IMR-90 (cell line): ENCODE data around the gene LAMC2. TPM values are rescaled to one million over a fixed set of nuclear protein-coding genes. Genes with fewer than 3 reads are reported as not detected.

ENCODE experiments used
- ATAC-seq: fragments of 200-7000 bp; cut with Tn5 transposase; 2 replicates; pipeline ENCODE4 v1.9.1; 2020; ENCODE audit warnings: low read depth, mild to moderate bottlenecking, moderate library complexity
- BruUV-seq: library from RNA; stranded (reverse); fragments of 400-500 nt; replicated peaks from 2 replicates; lab custom pipeline; 2021; lab: Mats Ljungman, UMichigan
- CTCF ChIA-PET: fragments of 300-600 bp; formaldehyde crosslinking; extraction: SDS; loops from one replicate; lab custom pipeline; 2021; ENCODE audit warnings: antibody characterized with exemption; lab: Yijun Ruan, JAX
- POLR2A ChIA-PET: fragments of 300-600 bp; sonication (Branson Sonifier 250); formaldehyde crosslinking; loops from one replicate; lab custom pipeline; 2022; ENCODE audit warnings: antibody characterized with exemption; ENCODE audit not compliant: unreplicated experiment; lab: Charles Lee
- DNase-seq: peaks from one replicate; pipeline ENCODE4 v3.0.0; 2013
- H2AFZ ChIP-seq: replicated peaks from 2 replicates; pipeline ENCODE3; 2013; ENCODE audit warnings: low read length, mild to moderate bottlenecking; ENCODE audit not compliant: poor library complexity
- H2AK5ac ChIP-seq: 2 replicates; pipeline ENCODE4 v1.6.1; 2013; ENCODE audit warnings: low read depth, low read length, inconsistent platforms
- H2AK9ac ChIP-seq: replicated peaks from 2 replicates; pipeline ENCODE3; 2013; ENCODE audit warnings: mild to moderate bottlenecking, low read depth, low read length, moderate library complexity; ENCODE audit not compliant: poor library complexity
- H2BK120ac ChIP-seq: 2 replicates; pipeline ENCODE4 v1.6.1; 2013; ENCODE audit warnings: low read depth, low read length, inconsistent platforms
- H2BK15ac ChIP-seq: 3 replicates; pipeline ENCODE4 v1.6.1; 2013; ENCODE audit warnings: low read depth, low read length, inconsistent platforms
- H2BK20ac ChIP-seq: 2 replicates; pipeline ENCODE4 v1.6.1; 2013; ENCODE audit warnings: low read depth, mild to moderate bottlenecking, inconsistent platforms, low read length, moderate library complexity
- H2BK5ac ChIP-seq: 2 replicates; pipeline ENCODE4 v1.6.1; 2013; ENCODE audit warnings: mild to moderate bottlenecking, low read depth, low read length, inconsistent platforms; ENCODE audit not compliant: poor library complexity, severe bottlenecking
- H3K14ac ChIP-seq: replicated peaks from 2 replicates; pipeline ENCODE4 v1.6.1; 2013; ENCODE audit warnings: low read depth, low read length, inconsistent platforms
- H3K18ac ChIP-seq: 2 replicates; pipeline ENCODE4 v1.6.1; 2013; ENCODE audit warnings: low read depth, low read length, control low read depth
- H3K23ac ChIP-seq: 2 replicates; pipeline ENCODE4 v1.6.1; 2013; ENCODE audit warnings: low read depth, low read length, inconsistent platforms
- H3K27ac ChIP-seq: 2 replicates; pipeline ENCODE4 v1.5.1; 2013; ENCODE audit warnings: mild to moderate bottlenecking, control low read depth, low read length; ENCODE audit not compliant: insufficient read depth
- H3K27me3 ChIP-seq: 2 replicates; pipeline ENCODE4 v1.6.1; 2013; ENCODE audit warnings: low read length; ENCODE audit not compliant: control insufficient read depth, insufficient read depth
- H3K36me3 ChIP-seq: 2 replicates; pipeline ENCODE4 v1.6.1; 2013; ENCODE audit warnings: low read length, mixed read lengths; ENCODE audit not compliant: control insufficient read depth, insufficient read depth
- H3K4ac ChIP-seq: 2 replicates; pipeline ENCODE4 v1.6.1; 2013; ENCODE audit warnings: low read depth, low read length, inconsistent platforms
- H3K4me1 ChIP-seq: 2 replicates; pipeline ENCODE4 v1.6.1; 2013; ENCODE audit warnings: low read length, mixed read lengths; ENCODE audit not compliant: control insufficient read depth, insufficient read depth
- H3K4me2 ChIP-seq: 2 replicates; pipeline ENCODE4 v1.6.1; 2013; ENCODE audit warnings: low read depth, mild to moderate bottlenecking, control low read depth, low read length, moderate library complexity
- H3K4me3 ChIP-seq: 2 replicates; pipeline ENCODE4 v1.5.1; 2013; ENCODE audit warnings: low read depth, mild to moderate bottlenecking, control low read depth, low read length, moderate library complexity; ENCODE audit not compliant: insufficient read depth
- H3K56ac ChIP-seq: 2 replicates; pipeline ENCODE4 v1.6.1; 2013; ENCODE audit warnings: low read length, inconsistent platforms; ENCODE audit not compliant: insufficient read depth; ENCODE audit errors: extremely low read depth
- H3K79me1 ChIP-seq, 2 experiments: 2 replicates each; pipeline ENCODE4 v1.6.1; 2013; ENCODE audit warnings: low read length in 2 of 2, inconsistent platforms in 1 of 2, low read depth in 1 of 2
- H3K9ac ChIP-seq: 2 replicates; pipeline ENCODE4 v1.6.1; 2013; ENCODE audit warnings: low read depth, low read length, control low read depth
- H3K9me1 ChIP-seq: 2 replicates; pipeline ENCODE4 v1.6.1; 2013; ENCODE audit warnings: low read length, inconsistent platforms; ENCODE audit not compliant: insufficient read depth
- H3K9me3 ChIP-seq: 2 replicates; pipeline ENCODE4 v1.6.1; 2013; ENCODE audit warnings: low read length; ENCODE audit not compliant: control insufficient read depth, insufficient read depth
- H4K20me1 ChIP-seq: 2 replicates; pipeline ENCODE4 v1.6.1; 2013; ENCODE audit warnings: low read length, inconsistent platforms; ENCODE audit not compliant: insufficient read depth
- H4K5ac ChIP-seq: 2 replicates; pipeline ENCODE4 v1.6.1; 2013; ENCODE audit warnings: mild to moderate bottlenecking, low read depth, low read length, control low read depth
- H4K8ac ChIP-seq, 2 experiments: 2 replicates each; pipeline ENCODE4 v1.6.1; 2013; ENCODE audit warnings: low read depth in 2 of 2, low read length in 2 of 2, control low read depth in 1 of 2, inconsistent platforms in 1 of 2
- H4K91ac ChIP-seq: 2 replicates; pipeline ENCODE4 v1.6.1; 2013; ENCODE audit warnings: low read depth, low read length, inconsistent platforms; ENCODE audit not compliant: insufficient read depth
- CEBPB ChIP-seq: IDR thresholded peaks from 2 replicates; pipeline ENCODE4 v1.6.1; 2012; ENCODE audit warnings: low read depth, low read length, improper control_type of control experiment
- CHD1 ChIP-seq: IDR thresholded peaks from 2 replicates; pipeline ENCODE4 v1.6.1; 2012; ENCODE audit warnings: low read depth, low read length, improper control_type of control experiment
- CTCF ChIP-seq: conservative IDR thresholded peaks from 2 replicates; pipeline ENCODE4 v1.5.1; 2012; ENCODE audit warnings: mild to moderate bottlenecking, low read depth, low read length, improper control_type of control experiment
- FOS ChIP-seq: fragments of 150-350 bp; IDR thresholded peaks from 2 replicates; pipeline ENCODE4 v1.6.1; 2016; ENCODE audit warnings: low read depth, low read length
- MAFK ChIP-seq: IDR thresholded peaks from 2 replicates; pipeline ENCODE4 v1.6.1; 2012; ENCODE audit warnings: low read depth, low read length, improper control_type of control experiment
- NFE2L2 ChIP-seq: fragments of 150-350 bp; IDR thresholded peaks from 2 replicates; pipeline ENCODE4 v1.6.1; 2016; ENCODE audit warnings: low read depth, mild to moderate bottlenecking, low read length
- POLR2A ChIP-seq: IDR thresholded peaks from 2 replicates; pipeline ENCODE4 v1.6.1; 2012; ENCODE audit warnings: mild to moderate bottlenecking, low read depth, low read length
- RAD21 ChIP-seq: IDR thresholded peaks from 2 replicates; pipeline ENCODE4 v1.6.1; 2012; ENCODE audit warnings: low read length, improper control_type of control experiment
- RCOR1 ChIP-seq: IDR thresholded peaks from 2 replicates; pipeline ENCODE4 v1.6.1; 2012; ENCODE audit warnings: mild to moderate bottlenecking, low read length, improper control_type of control experiment; ENCODE audit not compliant: insufficient replicate concordance
- RFX5 ChIP-seq: IDR thresholded peaks from 2 replicates; pipeline ENCODE4 v1.8.0; 2012; ENCODE audit warnings: low read depth, mild to moderate bottlenecking, low read length, moderate library complexity
- SMC3 ChIP-seq: fragments of 150-350 bp; IDR thresholded peaks from 2 replicates; pipeline ENCODE4 v1.6.1; 2016; ENCODE audit warnings: low read depth, mild to moderate bottlenecking, antibody characterized with exemption, low read length, moderate library complexity
- WGBS, 2 experiments: methylation state at CpG; one replicate each; pipeline versions ENCODE4 v1.1.5 to v1.1.7; 2013; ENCODE audit warnings: missing lambda C conversion rate in 2 of 2; ENCODE audit not compliant: insufficient read length in 1 of 2; ENCODE audit errors: extremely low coverage in 2 of 2; 5-methylcytosine and 5-hydroxymethylcytosine counted together
- dilution Hi-C: fragments of 300-500 bp; cut with HindIII; formaldehyde crosslinking; loops from one replicate; pipeline ENCODE4 v1.14.3; 2018; ENCODE audit warnings: low sequenced_read_pairs; ENCODE audit not compliant: unreplicated experiment
- in situ Hi-C: fragments of 300-500 bp; cut with MboI; formaldehyde crosslinking; loops from 3 replicates; pipeline ENCODE4 v1.14.3; 2019; ENCODE audit warnings: low sequenced_read_pairs, inconsistent platforms, mixed read lengths
- intact Hi-C: fragments of 100-400 bp; cut with micrococcal nuclease; formaldehyde crosslinking; loops from 2 replicates; pipeline ENCODE4 v1.10.0; 2022
- polyA plus RNA-seq, 3 experiments: library from polyadenylated mRNA; depleted of rRNA; stranded (reverse); fragments of >200 nt; gene quantifications; 2 replicates each; pipeline ENCODE4 v1.2.3, GENCODE V29; 2012; ENCODE audit warnings: low replicate concordance in 1 of 3
- total RNA-seq: library from RNA; depleted of rRNA; stranded (reverse); fragments of >200 nt; gene quantifications from 2 replicates; pipeline ENCODE4 v1.2.3, GENCODE V29; 2012
- TF ChIP-seq, protein P1 (sequence below): fragments of 150-350 bp; IDR thresholded peaks from 2 replicates; pipeline ENCODE4 v1.6.1; 2016; ENCODE audit warnings: low read depth, mild to moderate bottlenecking, low read length, moderate library complexity, borderline replicate concordance

Gene LAMC2
- total and polyA plus RNA-seq, 2 of the 4 experiments (the other 2 are of a cell fraction) = 2.3 to 2.8 TPM

- Histone ChIP-seq H3K4ac (no peak overlapping the region), H3K36me3 (peaks cover 17% of the 10 kb centered on the region), H3K27me3 (no peaks in the 10 kb centered on the region), H4K8ac (no peak overlapping the region), H2AFZ (no peak overlapping the region), H3K18ac (no peak overlapping the region), H3K27ac (no peak overlapping the region), H3K4me3 (no peak overlapping the region), H3K9me3 (no peaks in the 10 kb centered on the region), H2BK15ac (no peak overlapping the region), H3K9ac (no peak overlapping the region), H2BK20ac (no peak overlapping the region), H2BK120ac (no peak overlapping the region), H2AK5ac (no peak overlapping the region), H4K91ac (no peak overlapping the region), H2BK5ac (no peak overlapping the region), H4K5ac (no peak overlapping the region), H3K9me1 (peaks cover 21% of the 10 kb centered on the region), H3K4me1 (peaks cover 5% of the 10 kb centered on the region; the same call in 1 of the 2 replicates), H3K79me1 (peaks cover 4 to 16% of the 10 kb centered on the region in 2 experiments; a peak in 2 of 4 replicates), H2AK9ac (no peak overlapping the region), H3K56ac (no peak overlapping the region), H4K20me1 (no peaks in the 10 kb centered on the region), H3K14ac (no peak overlapping the region), H3K23ac (no peak overlapping the region), H3K4me2 (no peak overlapping the region)
- BruUV-seq = no TSS peak
- dilution Hi-C loops = no loop called here
- ATAC-seq (peak; percentile 30; the same call in 1 of the 2 replicates), DNase-seq (no peak)
- intact Hi-C loops = loop anchor here (2.0 to 5.0 kb wide), 2 partner anchors 130 to 185 kb away; no protein-coding TSS in a partner anchor
- in situ Hi-C loops = no loop called here
- ChIA-PET POLR2A (no interaction called here), CTCF (no interaction called here)
- TF ChIP-seq RFX5 = no peak
- no peak for TF ChIP-seq CEBPB
- no peak for TF ChIP-seq MAFK
- TF ChIP-seq RAD21 = no peak
- no peak for TF ChIP-seq NFE2L2
- TF ChIP-seq CTCF = no peak
- no peak for TF ChIP-seq FOS
- TF ChIP-seq POLR2A = no peak
- TF ChIP-seq, protein P1, sequence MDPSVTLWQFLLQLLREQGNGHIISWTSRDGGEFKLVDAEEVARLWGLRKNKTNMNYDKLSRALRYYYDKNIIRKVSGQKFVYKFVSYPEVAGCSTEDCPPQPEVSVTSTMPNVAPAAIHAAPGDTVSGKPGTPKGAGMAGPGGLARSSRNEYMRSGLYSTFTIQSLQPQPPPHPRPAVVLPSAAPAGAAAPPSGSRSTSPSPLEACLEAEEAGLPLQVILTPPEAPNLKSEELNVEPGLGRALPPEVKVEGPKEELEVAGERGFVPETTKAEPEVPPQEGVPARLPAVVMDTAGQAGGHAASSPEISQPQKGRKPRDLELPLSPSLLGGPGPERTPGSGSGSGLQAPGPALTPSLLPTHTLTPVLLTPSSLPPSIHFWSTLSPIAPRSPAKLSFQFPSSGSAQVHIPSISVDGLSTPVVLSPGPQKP = no peak
- no peak for TF ChIP-seq SMC3
- no peak for TF ChIP-seq CHD1
- TF ChIP-seq RCOR1 = no peak
- no CpG with 5 or more reads among the region's 2 CpGs for WGBS, 2 experiments
Observed at GRCh38 chr1:183147735-183148134, 38.3 kb upstream of the LAMC2 start.
